NCI-H460 (cell line): ENCODE data around the gene AHCYL1. TPM values are rescaled to one million over a fixed set of nuclear protein-coding genes. Genes with fewer than 3 reads are reported as not detected.

ENCODE experiments used
- DNase-seq: peaks from one replicate; pipeline ENCODE4 v3.0.0-alpha.2; 2016; ENCODE audit warnings: low read depth; ENCODE audit errors: extremely low read depth
- total RNA-seq: library from RNA; depleted of rRNA; stranded (reverse); fragments of >200 nt; shearing (Covaris generic); gene quantifications from 2 replicates; pipeline ENCODE4 v1.2.3, GENCODE V29; 2014; rRNA removed

The AHCYL1 gene
- total RNA-seq, 1 experiment from 2014 or later = 66.8 TPM

DNA sequence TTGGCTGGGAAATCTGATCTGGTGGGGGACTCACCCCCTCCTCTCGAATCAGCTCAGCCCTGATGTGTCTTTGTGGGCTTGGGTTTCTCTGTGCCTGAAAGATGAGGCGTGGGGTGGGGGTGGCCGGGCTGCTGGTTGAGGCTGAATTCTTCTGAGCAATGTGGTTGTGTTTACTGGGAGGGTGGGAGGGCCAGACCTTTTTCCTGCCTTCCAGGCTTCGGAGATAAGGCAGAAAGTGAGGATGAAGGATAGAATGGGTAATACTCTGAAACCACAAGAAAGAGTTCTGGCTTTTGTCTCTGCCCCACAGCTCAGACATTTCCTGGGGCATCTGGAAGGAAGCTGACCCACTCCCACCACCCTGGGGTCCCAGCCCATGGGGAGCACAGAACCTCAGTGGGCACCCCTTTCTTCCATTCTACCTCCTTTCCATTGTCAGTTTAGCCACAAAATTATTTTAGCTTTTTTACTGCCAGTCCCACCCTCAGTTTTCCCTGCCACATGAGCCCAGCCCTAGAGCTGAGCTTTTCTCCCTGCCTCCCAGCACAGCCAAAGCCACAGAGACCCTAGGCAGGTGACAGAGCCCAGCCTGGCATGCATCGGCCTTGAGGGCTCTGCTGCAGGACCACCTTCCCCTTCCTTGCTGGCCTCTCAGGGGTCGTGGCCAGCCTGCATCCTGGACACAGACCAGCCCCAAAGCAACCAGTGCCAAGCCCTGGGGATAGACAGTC lies 74.7 kb downstream of the AHCYL1 start:
- no peak for DNase-seq

- DNase-seq = peak; percentile 20
Observed at GRCh38 chr1:110060034-110060661, 75.6 kb downstream of the AHCYL1 start.

DNA sequence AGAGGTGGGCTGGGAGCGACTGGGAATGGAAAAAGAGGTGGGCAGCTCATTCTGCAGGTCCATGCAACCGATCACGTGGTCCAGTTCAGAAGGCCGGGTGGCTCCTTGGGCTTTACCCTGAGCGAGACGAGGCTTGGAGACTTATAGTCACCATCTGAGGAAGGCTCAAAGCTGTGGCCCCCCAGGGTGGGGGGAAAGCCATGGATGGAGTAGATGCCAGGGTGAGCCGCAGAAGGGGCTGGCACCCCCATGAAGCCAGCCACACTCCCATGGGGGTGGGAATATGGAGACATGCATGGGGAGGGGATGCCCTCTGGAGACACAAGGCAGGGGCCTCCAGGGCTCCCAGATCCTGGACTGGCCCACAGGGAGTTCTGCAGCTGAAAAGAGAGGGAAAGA lies 76.1 kb downstream of the AHCYL1 start:
- no peak for DNase-seq

- DNase-seq = no peak
Observed at GRCh38 chr1:110061341-110061740, 76.8 kb downstream of the AHCYL1 start.

- no peak for DNase-seq
Observed at GRCh38 chr1:110062612-110063011, 78.0 kb downstream of the AHCYL1 start.

GRCh38 chr1:110063781-110064180 lies 79.2 kb downstream of the AHCYL1 start:
- no peak for DNase-seq

- no peak for DNase-seq
Observed at GRCh38 chr1:110064576-110065337, 80.2 kb downstream of the AHCYL1 start.

- DNase-seq = no peak
Observed at GRCh38 chr1:110065841-110066240, 81.3 kb downstream of the AHCYL1 start.

GRCh38 chr1:110067479-110067892 lies 82.9 kb downstream of the AHCYL1 start:
- no peak for DNase-seq

GRCh38 chr1:110067893-110068645 lies 83.5 kb downstream of the AHCYL1 start:
- DNase-seq = no peak

- no peak for DNase-seq
Observed at GRCh38 chr1:110068646-110069403, 84.3 kb downstream of the AHCYL1 start.

- no peak for DNase-seq
Observed at GRCh38 chr1:110069404-110070281, 85.1 kb downstream of the AHCYL1 start.

DNA sequence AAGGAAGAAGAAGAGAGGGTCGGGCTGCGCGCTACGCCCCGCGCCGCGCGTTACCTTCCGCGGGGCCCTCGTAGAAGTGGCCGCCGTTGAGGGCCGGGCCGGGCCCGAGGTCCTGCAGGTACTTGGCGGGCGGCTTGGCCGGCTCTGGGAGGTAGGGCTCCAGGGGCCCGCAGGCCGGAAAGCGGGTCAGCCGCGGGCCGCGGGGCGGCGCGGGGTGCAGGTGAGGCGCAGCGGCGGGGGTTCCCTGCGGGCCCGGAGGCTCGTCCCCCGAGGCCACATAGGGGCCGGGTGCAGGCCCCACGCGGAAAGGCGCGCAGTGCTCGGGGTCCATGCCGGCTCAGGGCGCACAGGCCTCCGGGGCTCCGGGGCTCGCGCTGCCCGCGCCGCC lies 85.7 kb downstream of the AHCYL1 start:
- no peak for DNase-seq

GRCh38 chr1:110070671-110071242 lies 86.2 kb downstream of the AHCYL1 start, which contains the start of gene ALX3:
Gene ALX3 (minus strand): TSS chr1:110070672. CDS start chr1:110070612, 60 bp downstream.
- no peak for DNase-seq

Other genes with a start within 250 kb of the AHCYL1 start
- 266 and 288 TPM in 2 replicates for gene GSTM3, start 243.7 kb upstream of the AHCYL1 start, total RNA-seq
- gene EPS8L3, start 220.8 kb upstream of the AHCYL1 start, total RNA-seq = 0.15 TPM in 1 of 2 replicates, not detected in the other
- gene CSF1, start 73.9 kb upstream of the AHCYL1 start, total RNA-seq = 7.7 and 9.5 TPM in 2 replicates
- gene STRIP1, start 49.9 kb downstream of the AHCYL1 start, total RNA-seq = 20.8 and 22.5 TPM in 2 replicates
- not detected in 2 replicates for gene ALX3, start 85.9 kb downstream of the AHCYL1 start, total RNA-seq
- not detected in 2 replicates for gene UBL4B, start 127.7 kb downstream of the AHCYL1 start, total RNA-seq
- not detected in 2 replicates for gene SLC6A17, start 165.7 kb downstream of the AHCYL1 start, total RNA-seq
- gene KCNC4, start 225.5 kb downstream of the AHCYL1 start, total RNA-seq = 1.3 and 1.8 TPM in 2 replicates